Measurements from ENCODE around the gene AVEN. TPM values are rescaled to one million over a fixed set of nuclear protein-coding genes. Genes with fewer than 3 reads are reported as not detected.
A peak's percentile ranks its signal among the peaks of the same experiment; 100 is the strongest.

AVEN gene
- total and polyA plus RNA-seq, 2 of the 13 experiments (the other 11 are each of a cell fraction or from before 2014, with no cell fraction given): 4.4 to 17.5 TPM

GRCh38 chr15:34038023-34038870 lies 757 bp downstream of the AVEN start (continued):
- TF ChIP-seq KAT8 (CRISPR knock-in tag; IDR thresholded peaks at IDR 0.05) (peak; percentile 39; the same call in 1 of the 2 replicates), ZNF292 (CRISPR knock-in tag; IDR thresholded peaks at IDR 0.05; ENCODE audit: borderline replicate concordance, low read depth) (0 out of 2 replicates have a peak, but pooled peaks have one; percentile 40), POLR2AphosphoS5 (IDR thresholded peaks at IDR 0.05; ENCODE audit: low read depth, low read length) (peak; percentile 70), ZNF576 (CRISPR knock-in tag; IDR thresholded peaks at IDR 0.05) (no peak), MXI1 (IDR thresholded peaks at IDR 0.05; ENCODE audit: borderline replicate concordance, low read depth, low read length) (peak; percentile 59; the same call in 1 of the 3 replicates), GPBP1L1 (CRISPR knock-in tag; IDR thresholded peaks at IDR 0.05) (no peak), ZNF614 (CRISPR knock-in tag; IDR thresholded peaks at IDR 0.05; ENCODE audit: borderline replicate concordance) (peak; percentile 23; the same call in 1 of the 2 replicates), TAF1 (CRISPR knock-in tag; IDR thresholded peaks at IDR 0.05) (peak; percentile 71), PHF5A (CRISPR knock-in tag; IDR thresholded peaks at IDR 0.05; ENCODE audit: low read depth, unreplicated experiment) (no peak), LCORL (IDR thresholded peaks at IDR 0.05) (no peak), LCORL (CRISPR knock-in tag; IDR thresholded peaks at IDR 0.05) (no peak), ZFP1 (CRISPR knock-in tag; IDR thresholded peaks at IDR 0.05) (no peak), ZSCAN29 (CRISPR knock-in tag; conservative IDR thresholded peaks at IDR 0.05) (no peak), HDAC2 (CRISPR knock-in tag; IDR thresholded peaks at IDR 0.05) (peak; percentile 77; the same call in 1 of the 2 replicates), THRA (CRISPR knock-in tag; IDR thresholded peaks at IDR 0.05; ENCODE audit: borderline replicate concordance) (peak; percentile 38; the same call in 1 of the 2 replicates), BCL3 (CRISPR knock-in tag; IDR thresholded peaks at IDR 0.05) (peak; percentile 56), HNRNPLL (IDR thresholded peaks at IDR 0.05; ENCODE audit: low read depth, low read length, poor library complexity, severe bottlenecking) (peak; percentile 78), MLX (CRISPR knock-in tag; IDR thresholded peaks at IDR 0.05) (no peak), ZGPAT (CRISPR knock-in tag; IDR thresholded peaks at IDR 0.05) (peak; percentile 33; the same call in 1 of the 2 replicates), YY1 (IDR thresholded peaks at IDR 0.05; ENCODE audit: insufficient read depth, insufficient replicate concordance, low read depth, low read length) (peak; percentile 43), ZBTB25 (CRISPR knock-in tag; IDR thresholded peaks at IDR 0.05) (peak; percentile 38; the same call in 1 of the 2 replicates)

Data from HepG2 (cell line).